Eye (tissue), 1 donor: Measurements from ENCODE around the gene ZNF443.
"Not testable (repeated sequence)": the region's sequence is repeated elsewhere in the genome, so short reads cannot be mapped to it uniquely, and the experiment has no call there.

Experiments used
- DNase-seq: peaks from one replicate; pipeline ENCODE4 v3.0.0-alpha.2; 2015

Gene ZNF443

GRCh38 chr19:12411893-12412292 is 28.9 kb downstream of the ZNF443 start:
- DNase-seq, result no peak

- peak; percentile 98 for DNase-seq
Observed at GRCh38 chr19:12400633-12401502, 40.0 kb downstream of the ZNF443 start, which contains the start of gene ZNF799. Gene ZNF799 (minus strand): TSS chr19:12401271. CDS start chr19:12401070, 201 bp downstream.

- DNase-seq, result peak; percentile 36
Observed at GRCh38 chr19:12399901-12400632, 40.8 kb downstream of the ZNF443 start.

- not testable (repeated sequence) for DNase-seq
Observed at GRCh38 chr19:12391148-12391547, 49.7 kb downstream of the ZNF443 start.

- DNase-seq, result not testable (repeated sequence)
Observed at GRCh38 chr19:12386365-12386764, 54.5 kb downstream of the ZNF443 start.

- no peak for DNase-seq
Observed at GRCh38 chr19:12380444-12380737, 60.4 kb downstream of the ZNF443 start.

- DNase-seq, result no peak
Observed at GRCh38 chr19:12379732-12380443, 60.9 kb downstream of the ZNF443 start.
